NAMALWA (cell line): ENCODE results near the gene TDRD12.
"Not testable (repeated sequence)": the region's sequence is repeated elsewhere in the genome, so short reads cannot be mapped to it uniquely, and the experiment has no call there.

Source experiments
- DNase-seq: peaks from one replicate; pipeline ENCODE4 v3.0.0-alpha.2; 2015; ENCODE audit warnings: low spot score

Gene TDRD12

GRCh38 chr19:32831611-32832010 lies 112.0 kb downstream of the TDRD12 start:
- DNase-seq: no peak

- DNase-seq: not testable (repeated sequence)
Observed at GRCh38 chr19:32832094-32832493, 112.5 kb downstream of the TDRD12 start.

- DNase-seq: not testable (repeated sequence)
Observed at GRCh38 chr19:32832825-32833224, 113.3 kb downstream of the TDRD12 start.

GRCh38 chr19:32833388-32833787 lies 113.8 kb downstream of the TDRD12 start:
- DNase-seq: not testable (repeated sequence)

GRCh38 chr19:32837531-32837930 lies 118.0 kb downstream of the TDRD12 start:
- DNase-seq: no peak

- DNase-seq: no peak
Observed at GRCh38 chr19:32842061-32842460, 122.5 kb downstream of the TDRD12 start.

- no peak for DNase-seq
Observed at GRCh38 chr19:32843716-32844245, 124.2 kb downstream of the TDRD12 start.

GRCh38 chr19:32848035-32848434 lies 128.5 kb downstream of the TDRD12 start:
- DNase-seq: not testable (repeated sequence)

- no peak for DNase-seq
Observed at GRCh38 chr19:32852216-32852615, 132.6 kb downstream of the TDRD12 start.

GRCh38 chr19:32856818-32857217 lies 137.3 kb downstream of the TDRD12 start:
- not testable (repeated sequence) for DNase-seq

- no peak for DNase-seq
Observed at GRCh38 chr19:32857584-32857983, 138.0 kb downstream of the TDRD12 start.

- no peak for DNase-seq
Observed at GRCh38 chr19:32858155-32858554, 138.6 kb downstream of the TDRD12 start.

- DNase-seq: no peak
Observed at GRCh38 chr19:32858559-32858958, 139.0 kb downstream of the TDRD12 start.

GRCh38 chr19:32859591-32859990 lies 140.0 kb downstream of the TDRD12 start:
- no peak for DNase-seq

GRCh38 chr19:32861596-32861995 lies 142.0 kb downstream of the TDRD12 start:
- no peak for DNase-seq

GRCh38 chr19:32862173-32862572 lies 142.6 kb downstream of the TDRD12 start:
- DNase-seq: no peak

GRCh38 chr19:32862741-32863140 lies 143.2 kb downstream of the TDRD12 start:
- no peak for DNase-seq

GRCh38 chr19:32863301-32863700 lies 143.7 kb downstream of the TDRD12 start:
- no peak for DNase-seq

GRCh38 chr19:32863841-32864240 lies 144.3 kb downstream of the TDRD12 start:
- no peak for DNase-seq

GRCh38 chr19:32864318-32865007 lies 144.9 kb downstream of the TDRD12 start:
- no peak for DNase-seq

- no peak for DNase-seq
Observed at GRCh38 chr19:32865326-32865725, 145.8 kb downstream of the TDRD12 start.

- no peak for DNase-seq
Observed at GRCh38 chr19:32866061-32866460, 146.5 kb downstream of the TDRD12 start.

GRCh38 chr19:32866564-32867265 lies 147.1 kb downstream of the TDRD12 start:
- no peak for DNase-seq
